DMS53 treated with DMSO at 0.1 percent for 48 hours (cell line): Measurements from ENCODE around the gene SH3RF3.

ENCODE experiments used
- DNase-seq: peaks from one replicate; lab custom pipeline; 2025; ENCODE audit not compliant: unreplicated experiment; lab: John Stamatoyannopoulos, UW

SH3RF3 gene

DNA sequence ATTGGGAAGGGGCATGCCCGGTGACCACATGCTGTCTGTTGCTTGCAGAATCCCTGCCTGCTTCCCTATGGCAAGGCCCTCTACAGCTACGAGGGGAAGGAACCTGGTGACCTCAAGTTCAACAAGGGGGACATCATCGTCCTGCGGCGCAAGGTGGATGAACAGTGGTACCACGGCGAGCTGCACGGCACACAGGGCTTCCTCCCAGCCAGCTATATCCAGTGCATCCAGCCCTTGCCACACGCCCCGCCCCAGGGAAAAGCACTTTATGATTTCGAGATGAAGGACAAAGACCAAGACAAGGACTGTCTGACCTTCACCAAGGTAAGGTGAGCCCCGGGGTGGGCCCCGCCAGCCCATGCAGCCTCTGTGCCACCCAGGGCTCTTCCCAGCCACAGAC is 218.6 kb downstream of the SH3RF3 start:
- no peak for DNase-seq

DNA sequence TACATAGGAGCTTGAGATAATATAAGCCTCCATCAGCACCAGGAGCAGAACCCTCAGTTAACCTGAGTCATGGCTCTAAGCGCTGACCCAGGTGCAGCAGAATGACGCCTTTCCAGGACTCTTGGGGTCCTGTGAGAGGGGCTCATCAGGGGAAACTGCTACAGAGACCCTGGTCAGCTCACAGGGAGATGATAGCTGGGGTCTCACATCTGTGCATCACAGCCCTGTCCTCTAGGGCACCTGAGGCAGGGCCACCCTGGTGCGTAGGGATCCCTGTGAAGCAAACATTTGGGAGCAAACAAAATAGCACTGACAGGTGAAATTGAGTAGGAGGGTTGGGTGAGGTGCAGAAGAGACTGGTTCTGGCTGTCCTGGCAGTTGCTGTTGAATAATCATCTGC is 219.2 kb downstream of the SH3RF3 start:
- DNase-seq, result no peak

DNA sequence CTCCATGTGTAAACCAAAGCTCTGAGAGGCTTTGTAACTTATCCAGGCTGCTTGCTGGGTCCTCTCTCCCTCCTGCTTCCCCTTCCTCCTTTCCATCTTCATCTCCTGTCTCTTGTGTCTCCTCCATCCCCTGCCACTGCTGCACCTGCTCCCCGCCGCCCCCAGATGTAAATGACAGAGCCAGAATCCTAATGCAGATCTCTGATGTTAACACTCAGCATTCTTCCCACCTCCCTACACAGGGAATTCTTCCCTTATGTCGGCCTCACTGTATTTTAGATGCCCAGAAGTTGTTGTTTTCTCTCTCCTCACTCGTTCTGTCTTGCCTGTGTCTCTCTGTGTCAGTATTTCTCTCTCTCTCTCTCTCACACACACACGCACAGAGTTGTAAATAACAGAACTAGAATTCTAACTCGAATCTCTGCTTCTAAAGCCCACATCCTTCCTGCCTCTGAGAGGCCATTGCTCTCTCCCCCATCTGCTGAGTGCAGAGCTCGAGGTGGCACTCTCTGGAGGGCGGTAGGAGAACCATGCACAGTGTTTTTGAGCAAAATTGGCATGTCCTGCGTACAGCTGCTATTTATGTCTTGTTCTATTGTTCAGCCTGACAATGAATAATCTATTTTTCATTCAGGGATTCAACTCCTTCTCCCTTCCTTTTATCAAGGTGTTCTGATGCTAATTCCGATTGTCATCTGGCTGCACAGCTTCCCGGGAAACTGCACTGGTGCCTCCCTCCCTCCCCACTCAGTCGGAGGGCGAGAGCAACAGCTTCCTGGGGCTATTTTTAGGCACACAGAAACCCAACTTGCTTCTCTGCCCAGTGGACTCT is 219.9 kb downstream of the SH3RF3 start:
- DNase-seq, result no peak

DNA sequence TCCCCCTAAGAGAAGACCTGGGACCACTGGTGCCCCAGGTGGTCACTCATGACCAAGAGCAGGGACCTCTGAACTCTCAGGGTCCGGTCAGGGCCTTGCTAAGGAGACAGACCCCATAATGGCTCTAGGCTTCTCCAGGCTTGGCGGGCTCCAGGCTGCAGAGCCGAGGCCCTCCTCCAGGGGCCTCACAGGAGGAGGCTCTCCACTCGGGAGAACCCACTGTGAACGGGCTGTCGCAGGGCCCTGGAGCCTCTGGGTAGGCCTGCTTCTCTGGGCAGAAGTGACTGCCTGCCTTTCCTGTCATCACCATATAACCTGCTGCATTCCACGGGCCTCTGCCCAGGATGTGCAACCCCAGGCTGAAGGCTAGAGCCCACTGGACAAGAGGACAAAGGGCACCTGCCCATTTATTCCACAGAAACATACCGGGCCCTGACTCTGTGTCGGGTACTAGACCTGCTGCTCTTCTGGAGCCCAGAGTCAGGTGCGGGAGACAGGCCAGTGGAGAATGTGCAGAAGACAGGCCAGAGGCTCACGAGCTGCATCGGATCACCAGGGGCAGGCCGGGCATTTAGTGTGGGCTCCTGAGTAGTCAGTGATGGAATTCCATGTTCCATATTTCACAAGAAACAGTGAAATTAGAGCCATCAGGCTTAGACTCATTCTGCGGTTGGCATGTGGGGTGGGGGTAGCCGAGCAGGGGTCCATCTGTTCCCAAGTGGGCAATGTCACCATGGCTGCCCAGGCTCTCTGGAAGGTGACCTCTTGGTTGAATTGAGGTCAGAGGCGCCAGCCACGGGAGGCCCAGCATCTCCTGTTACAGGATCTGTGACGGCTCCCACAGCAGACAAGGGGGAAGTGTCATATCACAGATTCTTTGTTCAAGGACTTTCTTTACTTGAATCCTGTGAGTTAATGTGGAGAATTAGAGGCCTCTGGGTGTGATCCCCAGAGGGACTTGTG is 220.8 kb downstream of the SH3RF3 start:
- no peak for DNase-seq

DNA sequence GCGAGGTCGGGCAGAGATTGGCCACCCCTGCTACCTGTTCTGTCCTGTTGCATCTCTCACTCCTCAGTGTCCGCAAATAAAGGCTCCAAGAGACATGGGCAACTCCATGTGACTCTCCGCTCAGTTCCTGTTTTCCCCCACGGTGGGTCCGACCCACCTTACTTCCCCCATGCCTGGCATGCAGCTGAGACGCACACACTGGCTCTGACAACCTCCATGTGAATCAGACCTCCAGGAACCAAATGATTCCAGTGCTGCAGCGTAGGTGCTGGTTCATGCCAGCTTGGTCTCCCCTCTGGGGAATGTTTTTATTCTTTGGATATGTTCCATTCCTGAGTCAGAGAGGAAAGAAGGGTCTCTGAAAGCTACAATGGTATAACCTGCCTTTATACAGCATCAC is 221.5 kb downstream of the SH3RF3 start:
- DNase-seq, result no peak

DNA sequence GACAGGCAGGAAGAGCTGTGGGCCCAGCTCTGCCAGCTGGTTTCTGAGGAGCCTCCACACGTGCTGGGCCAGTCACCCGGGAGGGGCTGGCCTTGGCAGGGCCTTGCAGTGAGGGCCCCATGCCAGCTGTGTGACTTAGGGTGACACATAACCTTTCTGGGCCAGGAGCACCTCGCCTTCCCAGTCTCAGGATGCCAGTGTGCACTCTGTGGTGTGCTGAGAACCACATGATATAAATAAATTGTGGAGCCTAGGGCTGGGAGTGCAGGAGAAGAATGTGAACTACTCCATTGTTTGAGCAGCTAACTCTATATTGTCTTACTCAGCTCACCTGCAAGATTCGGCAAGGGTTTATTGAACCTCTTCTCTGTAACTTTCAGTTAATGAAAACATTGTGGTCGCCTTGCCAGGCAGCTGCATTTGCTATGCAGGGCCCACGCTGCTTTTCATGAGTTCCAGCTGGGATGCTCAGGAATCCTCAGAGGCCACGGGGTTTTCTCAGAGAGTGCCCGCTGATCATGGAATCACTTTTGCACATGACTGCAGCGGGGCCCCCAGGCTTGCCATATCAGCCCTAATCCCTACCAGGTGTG is 222.3 kb downstream of the SH3RF3 start:
- no peak for DNase-seq

DNA sequence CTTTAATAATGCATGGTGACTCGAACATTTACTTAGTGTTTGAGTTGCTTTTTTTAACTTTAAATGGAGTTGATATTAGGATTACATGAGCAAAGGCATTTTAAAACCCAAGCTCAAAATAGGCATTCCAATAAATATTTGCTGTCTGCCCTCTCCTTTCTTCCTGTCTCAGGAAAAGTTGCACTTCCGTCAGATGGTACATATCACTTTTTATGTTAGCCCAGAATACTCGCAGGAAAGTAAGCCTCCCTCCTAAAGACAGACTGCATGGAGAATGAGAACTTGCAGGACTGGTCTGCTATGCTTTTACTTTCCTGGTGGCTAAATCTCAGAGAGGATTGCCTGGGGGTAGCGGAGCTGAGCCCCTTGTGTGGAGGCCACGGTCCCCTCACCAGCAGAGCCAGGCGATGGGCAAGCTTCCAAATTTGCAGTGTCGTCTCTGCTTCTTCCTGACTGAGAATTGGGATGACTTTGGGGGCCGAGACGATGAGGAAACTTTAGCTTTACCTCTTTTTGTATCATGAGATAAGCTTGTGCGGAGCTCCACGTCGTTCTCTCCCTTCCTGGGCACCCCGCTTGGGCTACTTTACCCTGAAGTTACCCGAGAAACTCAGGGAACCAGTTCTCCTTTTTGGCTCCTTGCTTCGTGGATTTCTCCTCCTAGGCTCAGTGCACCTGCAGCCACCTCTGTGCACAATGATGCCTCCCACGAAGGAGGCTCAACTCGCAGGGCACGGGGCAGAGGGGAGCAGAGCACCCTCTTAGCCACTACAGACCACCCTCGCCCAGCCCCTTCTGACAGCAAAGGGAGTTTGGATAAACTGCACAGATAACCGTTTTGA is 223.3 kb downstream of the SH3RF3 start:
- DNase-seq, result no peak

DNA sequence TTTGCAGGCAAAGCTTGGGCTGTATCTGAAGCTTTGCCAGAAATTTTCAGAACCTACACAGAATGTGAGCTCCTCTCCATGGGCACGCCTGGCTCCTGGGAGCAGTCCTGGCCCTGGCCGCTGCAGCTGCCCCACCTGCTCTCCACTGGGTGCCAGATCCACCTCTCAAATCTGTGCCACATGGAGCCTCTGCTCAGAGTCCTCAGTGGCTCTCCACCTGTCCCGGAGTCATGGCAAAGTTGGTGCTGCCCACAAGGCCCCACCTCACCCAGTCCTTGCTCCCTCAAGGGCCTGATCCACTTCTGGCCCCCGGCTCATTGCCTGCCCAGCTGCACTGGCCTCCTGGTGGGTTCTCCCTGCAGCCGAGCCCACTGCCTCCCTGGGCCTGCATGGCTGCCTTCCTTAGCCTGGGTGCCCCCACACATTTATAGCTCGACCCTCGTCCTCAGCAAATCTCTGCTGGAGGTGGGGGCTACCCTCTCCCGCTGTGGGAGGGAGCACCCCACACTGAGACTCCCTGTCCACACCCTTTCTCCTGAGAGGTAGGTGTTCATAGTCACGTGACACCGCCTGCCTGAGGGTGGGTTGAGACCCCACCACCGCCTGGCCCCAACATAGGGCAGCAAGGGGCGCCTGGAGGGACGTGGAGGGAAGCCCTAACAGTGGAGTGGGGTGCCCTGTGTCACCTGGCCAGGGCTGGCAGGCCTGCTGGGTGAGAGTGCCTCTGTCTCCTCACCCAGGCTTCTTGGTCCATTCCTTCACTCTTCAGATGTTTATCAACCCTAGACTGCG is 224.1 kb downstream of the SH3RF3 start:
- DNase-seq, result no peak

DNA sequence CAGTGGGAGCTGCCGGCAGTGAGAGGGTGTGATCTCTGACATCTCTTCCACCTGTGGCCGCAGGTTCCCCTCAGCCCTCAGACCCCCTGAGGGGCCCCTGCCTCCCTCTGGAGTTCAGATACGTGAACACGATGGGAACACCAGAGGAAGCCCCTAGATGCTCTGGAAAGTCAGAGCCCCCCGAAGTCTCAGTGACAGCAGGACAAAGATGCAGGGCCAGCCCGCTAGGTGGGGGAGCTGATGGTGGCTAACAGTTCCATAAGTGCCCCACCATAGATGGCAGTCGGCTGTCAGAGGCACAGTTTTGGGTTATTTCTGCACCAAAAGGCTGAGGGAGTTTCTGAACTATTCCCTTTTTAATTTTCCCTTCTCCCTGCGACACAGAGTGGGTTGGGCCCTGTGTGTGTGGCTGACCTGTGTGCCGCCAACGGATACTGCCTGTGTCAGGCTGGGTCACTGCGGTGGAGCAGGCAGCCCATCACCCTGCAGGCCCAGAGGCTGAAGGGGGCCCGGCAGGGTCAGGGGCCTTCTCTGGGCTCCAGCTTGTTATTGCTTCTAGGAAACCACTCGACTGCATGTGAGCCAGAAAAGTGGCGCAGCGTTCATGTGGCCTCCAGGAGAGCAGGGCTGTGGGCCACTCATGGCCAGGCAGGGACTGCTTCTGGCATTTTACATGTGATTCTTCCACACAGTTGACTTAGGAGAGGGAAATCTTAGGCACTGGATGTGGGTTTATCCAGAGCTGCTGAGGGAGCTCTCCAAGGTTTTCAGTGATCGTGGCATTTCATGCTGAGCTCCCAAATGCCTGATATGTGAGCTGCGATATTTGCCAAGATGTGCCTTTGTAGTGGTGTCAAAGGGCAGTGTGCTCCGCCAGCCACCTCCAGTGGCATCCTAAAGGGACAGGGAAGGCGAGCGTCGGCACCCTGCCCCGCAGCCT is 225.1 kb downstream of the SH3RF3 start:
- DNase-seq, result no peak

DNA sequence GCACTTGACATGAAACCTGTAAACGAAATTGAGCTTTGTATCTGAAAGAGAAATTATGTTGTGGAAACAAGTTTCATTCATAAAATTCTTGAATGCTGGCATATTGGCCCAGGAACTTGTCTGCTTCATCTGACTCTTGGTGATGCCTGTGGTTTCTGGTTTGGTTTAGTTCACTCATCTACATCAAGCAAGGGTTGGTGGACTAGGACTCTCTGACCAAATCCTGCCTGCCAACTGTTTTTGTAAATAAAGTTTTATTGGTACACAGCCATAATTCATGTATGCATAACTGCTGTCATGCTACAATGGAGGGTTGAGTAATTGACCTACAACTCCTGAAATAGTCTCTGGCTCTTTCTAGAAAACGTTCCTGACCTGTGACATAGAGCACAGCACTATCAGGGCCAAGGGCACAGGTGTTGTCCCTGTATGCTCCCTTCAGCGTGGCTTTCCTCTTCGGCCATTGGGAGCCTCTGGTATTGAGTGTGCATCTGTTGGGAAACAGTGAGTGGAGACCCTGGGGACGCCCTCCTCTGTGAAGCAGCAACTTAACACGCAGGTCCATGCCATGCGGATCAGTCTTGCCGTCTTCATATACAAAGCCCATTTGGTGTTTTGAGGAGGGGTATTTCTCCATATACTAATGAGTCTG is 226.3 kb downstream of the SH3RF3 start:
- DNase-seq, result no peak

DNA sequence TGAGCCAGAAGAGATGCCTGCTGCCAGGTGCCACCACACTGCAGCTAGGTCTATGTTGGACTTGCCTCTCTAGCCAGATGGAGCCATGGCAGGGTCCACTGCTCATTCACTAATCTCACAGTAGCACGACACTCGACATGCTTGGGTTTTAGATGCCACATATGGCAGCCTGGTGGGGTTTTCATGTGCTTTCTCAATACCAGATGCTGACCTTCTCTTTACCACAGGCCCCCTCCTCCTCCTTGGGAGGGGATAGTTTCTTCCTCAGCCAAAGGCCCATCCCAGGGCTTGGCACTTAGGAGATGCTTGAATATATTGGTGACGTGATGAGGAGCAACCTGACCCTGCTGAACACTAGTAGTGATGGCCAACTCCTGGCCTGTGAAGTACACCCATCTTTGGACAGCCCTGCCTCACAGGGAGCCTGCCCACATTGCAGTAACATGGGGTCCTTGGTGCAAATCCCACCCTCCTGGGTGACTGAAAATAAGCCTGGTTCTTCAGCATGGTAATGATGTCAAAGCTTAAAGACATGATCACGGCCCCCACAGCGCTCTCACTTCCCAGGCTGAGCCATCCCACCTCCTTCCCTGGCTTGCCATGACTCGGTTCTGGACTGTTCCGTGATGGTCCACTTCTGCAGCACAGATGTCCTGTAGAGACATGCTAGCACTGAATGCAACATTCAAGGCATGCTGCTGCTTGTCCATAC is 227.5 kb downstream of the SH3RF3 start:
- DNase-seq, result no peak

DNA sequence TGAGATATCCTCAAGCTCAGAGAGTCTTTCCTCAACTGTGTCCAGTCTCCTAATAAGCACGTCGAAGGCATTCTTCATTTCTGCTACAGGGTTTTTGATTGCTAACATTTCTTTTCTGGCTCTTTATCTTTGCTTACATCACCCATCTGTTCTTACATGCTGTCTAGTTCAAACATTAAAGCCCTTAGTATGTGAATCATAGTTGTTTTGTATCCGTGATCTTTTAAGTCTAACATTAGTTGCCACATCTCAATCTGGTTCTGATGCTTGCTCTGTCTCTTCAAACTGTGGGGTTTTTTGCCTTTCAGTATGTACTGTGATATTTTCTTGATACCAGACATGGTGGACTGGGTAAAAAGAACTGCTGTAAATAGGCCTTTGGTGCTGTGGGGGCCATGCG is 235.2 kb downstream of the SH3RF3 start:
- DNase-seq, result no peak

DNA sequence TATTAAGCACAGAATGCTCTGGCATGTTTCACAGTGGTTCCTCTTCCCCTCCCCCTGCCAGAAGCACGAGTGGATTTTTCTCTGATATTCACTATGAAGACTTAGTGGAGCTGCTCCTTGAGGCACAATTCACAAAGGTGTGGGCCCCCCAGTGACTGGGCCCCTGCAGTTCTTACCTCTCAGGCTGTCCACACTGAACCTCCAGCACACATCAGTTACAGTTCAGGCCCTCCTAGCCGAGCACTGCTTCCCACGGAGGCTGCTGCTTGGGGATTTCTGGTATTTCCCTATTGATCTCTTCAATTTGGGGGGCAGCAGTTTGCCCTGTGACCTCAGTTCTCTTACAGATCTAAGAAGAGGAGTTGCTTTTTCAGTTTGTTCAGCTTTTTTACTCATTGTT is 236.1 kb downstream of the SH3RF3 start:
- no peak for DNase-seq

DNA sequence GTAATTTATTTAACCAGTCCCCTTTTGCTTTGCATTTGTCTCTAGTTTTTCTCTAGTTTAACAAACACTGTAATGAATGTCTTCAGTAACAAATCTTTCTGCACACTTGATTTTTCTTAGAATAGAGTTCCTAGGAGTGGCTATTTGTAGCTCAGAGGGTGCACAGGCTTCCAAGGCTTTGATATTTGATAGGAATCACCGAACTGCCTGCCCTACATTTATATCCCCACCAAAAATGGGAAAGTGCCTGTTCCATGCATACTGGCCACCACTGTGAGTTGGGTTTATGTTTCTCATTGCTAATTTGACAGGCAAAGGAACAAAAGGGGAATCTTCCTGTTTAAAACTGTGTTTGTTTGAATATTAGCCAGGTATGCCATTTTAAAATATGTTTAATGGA is 238.7 kb downstream of the SH3RF3 start:
- no peak for DNase-seq

DNA sequence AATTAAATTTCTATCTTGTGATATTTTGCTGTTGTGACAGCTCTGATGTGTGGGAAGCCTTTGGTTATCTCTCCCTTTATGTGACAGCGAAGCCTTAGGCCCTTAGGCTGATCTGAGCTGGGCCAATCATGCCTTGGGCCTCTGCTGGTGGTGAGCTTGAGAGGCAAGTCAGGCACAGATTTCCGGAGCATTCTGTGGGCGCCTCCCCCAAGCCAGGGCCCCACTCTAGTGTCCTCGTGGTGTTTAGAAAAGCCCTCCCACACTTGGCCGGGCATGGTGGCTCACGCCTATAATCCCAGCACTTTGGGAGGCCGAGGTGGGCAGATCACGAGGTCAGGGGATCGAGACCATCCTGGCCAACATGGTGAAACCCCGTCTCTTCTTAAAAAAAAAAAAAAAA is 239.8 kb downstream of the SH3RF3 start:
- no peak for DNase-seq

DNA sequence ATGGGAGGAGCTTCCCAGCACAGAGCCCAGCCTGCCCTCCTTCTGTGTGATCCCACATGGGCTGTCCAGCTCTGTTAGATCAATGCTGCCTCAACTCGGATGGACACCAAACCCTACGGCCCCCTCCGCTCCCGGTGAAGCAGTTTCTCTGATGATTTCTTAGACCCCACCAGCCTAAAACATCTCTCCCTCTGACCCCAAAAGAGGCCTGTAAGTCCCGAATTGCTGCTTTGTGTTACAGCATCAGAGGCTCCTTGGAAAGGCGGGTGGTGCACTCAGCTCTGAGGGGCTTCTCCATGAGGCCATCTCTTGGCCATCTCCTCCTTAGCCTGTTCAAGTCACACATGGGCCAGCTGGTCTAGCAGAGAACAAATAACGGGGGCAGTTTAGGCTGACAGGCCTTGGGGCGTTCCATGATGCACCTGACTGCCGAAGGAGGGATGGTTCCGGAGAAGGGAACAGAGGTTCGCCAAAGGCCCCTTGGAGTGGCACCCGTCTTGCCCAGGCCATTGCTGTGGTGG is 240.7 kb downstream of the SH3RF3 start:
- DNase-seq, result no peak

DNA sequence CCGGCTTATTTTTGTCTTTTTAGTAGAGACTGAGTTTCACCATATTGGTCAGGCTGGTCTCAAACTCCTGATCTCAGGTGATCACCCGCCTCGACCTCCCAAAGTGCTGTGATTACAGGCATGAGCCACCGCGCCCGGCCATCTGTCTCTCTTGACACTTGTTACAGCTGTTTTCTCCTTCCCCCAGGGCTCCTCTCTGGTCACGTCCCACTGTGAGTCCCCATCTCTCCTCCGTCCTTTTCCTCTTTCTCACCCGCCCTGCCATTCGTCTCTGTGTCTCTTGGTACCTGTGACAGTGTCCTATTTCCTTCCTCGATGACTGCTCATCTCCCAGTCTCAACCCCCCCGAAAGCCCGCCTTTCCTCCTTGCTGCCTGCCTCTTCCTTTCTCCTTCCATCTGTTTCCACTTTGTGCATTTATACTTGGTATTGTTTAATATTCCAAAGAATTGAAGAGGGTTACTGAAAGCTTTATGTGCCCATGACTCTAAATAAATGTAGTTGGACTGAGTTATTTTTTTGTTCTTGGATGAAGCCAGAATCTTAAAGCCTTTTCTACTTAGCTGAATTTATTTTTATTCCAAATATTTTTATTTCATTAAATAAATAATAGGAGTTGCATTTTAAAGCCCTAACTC is 241.5 kb downstream of the SH3RF3 start:
- DNase-seq, result no peak
